Measurements from ENCODE around the gene FAM187B.

FAM187B gene

GRCh38 chr19:35228177-35228930 lies at the start of gene FAM187B:
TSS of gene FAM187B (minus strand) at chr19:35228739. CDS start at chr19:35228680, 59 bp downstream.
- no peak for DNase-seq

- DNase-seq: no peak
These were observed 48.3 kb upstream of the FAM187B start for GRCh38 chr19:35276706-35277281.

DNA sequence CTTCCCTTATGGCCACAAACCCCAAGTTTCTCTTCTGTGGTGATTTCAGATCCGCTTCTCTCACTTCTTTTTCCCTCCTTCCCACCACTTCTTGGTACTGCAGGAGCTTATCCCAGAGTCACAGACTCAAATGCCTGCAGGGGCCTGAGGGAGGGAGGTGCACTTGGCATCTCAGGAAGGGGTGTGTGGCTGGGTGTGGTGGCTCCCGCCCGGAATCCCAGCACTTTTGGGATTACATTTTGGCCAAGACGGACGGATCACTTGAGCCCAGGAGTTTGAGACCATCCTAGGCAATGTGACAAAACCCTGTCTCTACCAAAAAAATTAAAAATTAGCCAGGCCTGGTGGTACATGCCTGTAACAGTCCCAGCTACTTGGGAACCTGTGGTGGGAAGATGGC lies 45.8 kb upstream of the FAM187B start:
- DNase-seq: no peak

GRCh38 chr19:35273686-35274259 lies 45.2 kb upstream of the FAM187B start:
- DNase-seq: no peak

- DNase-seq: no peak
These were observed 44.6 kb upstream of the FAM187B start for GRCh38 chr19:35272954-35273649.

DNA sequence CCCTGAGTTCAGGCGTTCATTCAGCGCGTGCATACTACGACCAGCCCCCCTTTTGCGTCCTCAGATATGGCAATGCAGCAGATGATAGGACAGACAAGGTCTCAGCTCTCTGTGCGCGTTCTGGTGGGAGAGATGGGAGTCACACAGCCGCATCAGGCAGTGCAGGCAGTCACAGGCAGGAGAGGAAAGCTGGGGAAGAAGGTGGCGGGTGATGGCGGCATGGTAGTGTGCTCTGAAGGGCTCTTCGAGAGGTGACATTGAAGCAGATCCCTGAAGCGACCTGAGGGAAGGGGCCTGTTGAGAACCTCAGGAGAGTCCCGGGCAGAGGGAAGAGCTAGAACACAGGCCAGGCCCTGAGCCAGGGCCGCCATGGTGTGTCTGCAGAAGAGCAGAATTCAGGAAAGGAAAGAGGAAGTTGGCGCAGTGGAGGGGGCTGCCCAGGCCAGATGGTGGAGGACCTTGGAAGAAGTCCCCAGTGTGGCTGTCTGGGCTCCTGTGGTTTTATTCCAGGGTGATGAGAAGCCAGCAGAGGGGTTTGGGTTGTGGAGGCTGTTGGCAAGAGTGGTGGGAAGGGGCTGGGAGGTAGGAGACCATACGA lies 43.7 kb upstream of the FAM187B start:
- DNase-seq: no peak

- DNase-seq: no peak
These were observed 43.0 kb upstream of the FAM187B start for GRCh38 chr19:35271546-35271945.

GRCh38 chr19:35270381-35270811 lies 41.9 kb upstream of the FAM187B start:
- no peak for DNase-seq

- peak; percentile 66 for DNase-seq
These were observed 41.0 kb upstream of the FAM187B start for GRCh38 chr19:35269438-35270117.

- DNase-seq: peak; percentile 41
These were observed 40.2 kb upstream of the FAM187B start, which contains the start of gene USF2 for GRCh38 chr19:35268536-35269437. TSS of gene USF2 (plus strand) at chr19:35268962. CDS start at chr19:35269102, 140 bp downstream.

DNA sequence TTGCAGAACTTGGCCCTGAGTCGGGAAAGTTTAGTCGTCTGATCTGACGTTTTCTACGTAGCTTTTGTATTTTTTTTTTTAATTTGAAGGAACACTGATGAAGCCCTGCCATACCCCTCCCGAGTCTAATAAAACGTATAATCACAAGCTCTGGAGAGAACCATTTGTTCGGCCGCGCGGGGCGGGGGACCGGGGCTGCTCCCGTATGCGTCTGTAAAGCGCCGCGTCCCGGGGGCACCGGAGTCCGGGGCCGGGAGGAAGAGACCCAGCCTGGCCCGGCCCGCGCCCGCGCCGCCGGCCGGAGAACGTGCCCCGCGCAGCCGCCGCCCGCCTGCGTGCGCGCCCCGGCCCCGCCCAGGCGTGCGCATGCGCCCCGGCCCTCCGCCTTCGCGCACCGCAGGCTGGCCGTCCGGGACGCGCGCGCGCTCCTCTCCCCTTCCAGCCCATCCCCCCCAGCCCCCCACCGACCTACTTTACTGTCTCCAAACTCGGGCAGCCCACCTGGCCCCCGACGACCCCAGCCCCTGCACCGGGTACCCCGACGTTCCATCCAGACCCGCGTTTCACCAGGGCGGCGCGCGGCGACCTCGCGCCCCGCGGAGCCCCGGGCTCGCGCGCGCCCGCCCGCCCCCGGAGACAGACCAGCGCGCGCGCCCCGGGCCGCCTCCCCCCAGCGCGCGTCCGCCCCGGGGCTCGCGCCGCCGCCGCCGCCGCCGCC lies 39.4 kb upstream of the FAM187B start:
- peak; percentile 64 for DNase-seq

DNA sequence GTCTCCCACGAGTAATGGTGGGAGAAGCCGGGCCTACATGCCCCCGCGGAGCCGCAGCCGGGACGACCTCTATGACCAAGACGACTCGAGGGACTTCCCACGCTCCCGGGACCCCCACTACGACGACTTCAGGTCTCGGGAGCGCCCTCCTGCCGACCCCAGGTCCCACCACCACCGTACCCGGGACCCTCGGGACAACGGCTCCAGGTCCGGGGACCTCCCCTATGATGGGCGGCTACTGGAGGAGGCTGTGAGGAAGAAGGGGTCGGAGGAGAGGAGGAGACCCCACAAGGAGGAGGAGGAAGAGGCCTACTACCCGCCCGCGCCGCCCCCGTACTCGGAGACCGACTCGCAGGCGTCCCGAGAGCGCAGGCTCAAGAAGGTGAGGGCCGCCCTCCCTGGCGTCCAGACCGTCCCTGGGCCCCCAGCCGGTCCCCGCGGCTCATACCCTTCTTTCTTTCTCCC lies 38.8 kb upstream of the FAM187B start:
- peak; percentile 32 for DNase-seq

DNA sequence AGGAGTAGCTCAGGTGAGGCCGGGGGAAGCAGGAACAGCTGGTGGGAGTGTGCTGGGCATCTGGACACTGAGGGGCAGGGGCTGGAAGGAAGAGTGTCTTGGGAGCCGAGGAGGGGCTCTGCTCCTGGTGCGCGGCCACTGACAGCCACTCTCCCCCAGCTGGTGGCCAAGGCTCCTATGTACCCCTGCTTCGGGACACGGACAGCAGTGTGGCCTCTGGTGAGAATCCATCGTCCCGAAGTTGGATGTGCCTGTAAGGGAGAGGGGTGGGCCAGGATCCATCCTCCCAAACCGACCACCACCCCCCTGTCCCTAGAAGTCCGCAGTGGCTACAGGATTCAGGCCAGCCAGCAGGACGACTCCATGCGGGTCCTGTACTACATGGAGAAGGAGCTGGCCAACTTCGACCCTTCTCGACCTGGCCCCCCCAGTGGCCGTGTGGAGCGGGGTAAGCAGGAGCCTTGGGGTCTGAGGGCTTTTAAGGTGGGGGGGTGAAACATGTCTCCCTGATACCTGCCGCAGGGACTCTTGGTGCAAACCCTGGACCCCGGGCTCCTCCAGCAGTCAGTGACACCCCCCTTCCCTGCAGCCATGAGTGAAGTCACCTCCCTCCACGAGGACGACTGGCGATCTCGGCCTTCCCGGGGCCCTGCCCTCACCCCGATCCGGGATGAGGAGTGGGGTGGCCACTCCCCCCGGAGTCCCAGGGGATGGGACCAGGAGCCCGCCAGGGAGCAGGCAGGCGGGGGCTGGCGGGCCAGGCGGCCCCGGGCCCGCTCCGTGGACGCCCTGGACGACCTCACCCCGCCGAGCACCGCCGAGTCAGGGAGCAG lies 38.2 kb upstream of the FAM187B start:
- DNase-seq: no peak

DNA sequence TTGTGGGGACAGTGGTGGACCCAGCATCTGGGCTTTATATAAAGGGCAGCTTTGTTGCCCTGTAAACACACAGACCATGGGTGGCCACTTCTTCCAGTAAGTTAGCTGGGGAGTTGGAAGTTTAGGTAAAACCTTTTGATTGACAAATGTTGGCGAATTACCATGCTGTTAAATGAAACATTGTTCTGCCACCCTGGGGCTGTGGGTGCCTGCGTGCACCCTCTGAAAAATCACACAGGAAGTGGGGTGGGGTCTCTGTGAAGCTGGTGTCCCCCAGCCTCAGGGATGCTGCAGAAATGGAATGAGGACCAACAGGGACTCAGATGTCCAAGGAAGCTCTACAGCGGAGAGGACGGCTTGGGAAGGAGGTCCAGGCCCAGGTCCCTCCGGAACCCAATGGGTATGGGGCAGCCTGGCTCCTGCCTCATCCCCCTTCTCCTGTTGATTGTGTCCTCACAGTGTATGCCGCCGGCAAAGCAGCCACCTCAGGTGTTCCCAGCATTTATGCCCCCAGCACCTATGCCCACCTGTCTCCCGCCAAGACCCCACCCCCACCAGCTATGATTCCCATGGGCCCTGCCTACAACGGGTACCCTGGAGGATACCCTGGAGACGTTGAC lies 37.5 kb upstream of the FAM187B start:
- DNase-seq: no peak

DNA sequence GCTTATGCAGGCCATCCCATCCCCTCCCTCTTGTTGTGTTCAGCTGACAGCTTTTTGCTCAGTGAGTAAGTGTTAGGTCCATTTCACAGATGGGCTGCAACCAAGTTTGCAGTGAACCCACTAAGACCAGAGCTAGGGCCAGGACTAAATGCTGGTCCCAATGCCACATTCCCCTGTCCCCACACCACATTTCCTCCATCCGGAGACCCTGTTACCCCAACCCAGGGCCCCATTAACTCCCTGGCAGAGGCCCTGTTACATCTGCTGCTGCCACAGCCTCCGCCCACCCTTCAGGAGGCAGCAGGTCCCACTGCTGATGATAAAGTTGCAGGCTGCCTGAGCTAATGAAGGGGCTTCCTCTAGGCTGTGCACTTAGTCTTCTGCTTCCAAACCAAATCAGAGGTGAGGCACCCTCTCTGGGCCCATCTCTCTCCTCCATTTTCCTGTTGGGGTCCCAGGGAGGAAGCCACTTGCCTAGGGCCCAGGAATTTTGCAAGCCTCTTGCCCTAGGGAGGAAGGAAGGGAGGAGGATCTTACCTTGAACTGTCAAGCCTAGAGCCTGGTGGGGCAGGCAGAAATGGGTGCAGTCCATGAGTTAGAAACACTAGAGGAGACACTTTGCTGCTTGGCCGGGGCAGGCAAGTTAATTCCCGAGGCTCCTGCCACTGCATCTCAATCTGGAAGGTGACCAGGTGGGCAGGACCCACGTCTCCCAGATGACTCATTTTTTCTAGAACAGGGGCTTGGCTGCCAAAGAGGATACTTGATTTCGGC lies 36.8 kb upstream of the FAM187B start:
- no peak for DNase-seq

GRCh38 chr19:35264268-35265125 lies 36.0 kb upstream of the FAM187B start:
- no peak for DNase-seq

GRCh38 chr19:35262101-35262761 lies 33.7 kb upstream of the FAM187B start:
- DNase-seq: no peak

Data from activated CD4-positive, alpha-beta T cell treated with anti-CD3 and anti-CD28 coated beads for 1 hour (primary cell).